IMR-90 (cell line): ENCODE measurements around the gene NDP. TPM values are rescaled to one million over a fixed set of nuclear protein-coding genes. Genes with fewer than 3 reads are reported as not detected.
A peak's percentile ranks its signal among the peaks of the same experiment; 100 is the strongest.

Experiments used
- ATAC-seq: fragments of 200-7000 bp; cut with Tn5 transposase; 2 replicates; pipeline ENCODE4 v1.9.1; 2020; ENCODE audit warnings: low read depth, mild to moderate bottlenecking, moderate library complexity
- BruUV-seq: library from RNA; stranded (reverse); fragments of 400-500 nt; replicated peaks from 2 replicates; lab custom pipeline; 2021; lab: Mats Ljungman, UMichigan
- CTCF ChIA-PET: fragments of 300-600 bp; formaldehyde crosslinking; extraction: SDS; loops from one replicate; lab custom pipeline; 2021; ENCODE audit warnings: antibody characterized with exemption; lab: Yijun Ruan, JAX
- POLR2A ChIA-PET: fragments of 300-600 bp; sonication (Branson Sonifier 250); formaldehyde crosslinking; loops from one replicate; lab custom pipeline; 2022; ENCODE audit warnings: antibody characterized with exemption; ENCODE audit not compliant: unreplicated experiment; lab: Charles Lee
- DNase-seq: peaks from one replicate; pipeline ENCODE4 v3.0.0; 2013
- H2AFZ ChIP-seq: replicated peaks from 2 replicates; pipeline ENCODE3; 2013; ENCODE audit warnings: low read length, mild to moderate bottlenecking; ENCODE audit not compliant: poor library complexity
- H2AK5ac ChIP-seq: 2 replicates; pipeline ENCODE4 v1.6.1; 2013; ENCODE audit warnings: low read depth, low read length, inconsistent platforms
- H2AK9ac ChIP-seq: replicated peaks from 2 replicates; pipeline ENCODE3; 2013; ENCODE audit warnings: mild to moderate bottlenecking, low read depth, low read length, moderate library complexity; ENCODE audit not compliant: poor library complexity
- H2BK120ac ChIP-seq: 2 replicates; pipeline ENCODE4 v1.6.1; 2013; ENCODE audit warnings: low read depth, low read length, inconsistent platforms
- H2BK15ac ChIP-seq: 3 replicates; pipeline ENCODE4 v1.6.1; 2013; ENCODE audit warnings: low read depth, low read length, inconsistent platforms
- H2BK20ac ChIP-seq: 2 replicates; pipeline ENCODE4 v1.6.1; 2013; ENCODE audit warnings: low read depth, mild to moderate bottlenecking, inconsistent platforms, low read length, moderate library complexity
- H2BK5ac ChIP-seq: 2 replicates; pipeline ENCODE4 v1.6.1; 2013; ENCODE audit warnings: mild to moderate bottlenecking, low read depth, low read length, inconsistent platforms; ENCODE audit not compliant: poor library complexity, severe bottlenecking
- H3K14ac ChIP-seq: replicated peaks from 2 replicates; pipeline ENCODE4 v1.6.1; 2013; ENCODE audit warnings: low read depth, low read length, inconsistent platforms
- H3K18ac ChIP-seq: 2 replicates; pipeline ENCODE4 v1.6.1; 2013; ENCODE audit warnings: low read depth, low read length, control low read depth
- H3K23ac ChIP-seq: 2 replicates; pipeline ENCODE4 v1.6.1; 2013; ENCODE audit warnings: low read depth, low read length, inconsistent platforms
- H3K27ac ChIP-seq: 2 replicates; pipeline ENCODE4 v1.5.1; 2013; ENCODE audit warnings: mild to moderate bottlenecking, control low read depth, low read length; ENCODE audit not compliant: insufficient read depth
- H3K27me3 ChIP-seq: 2 replicates; pipeline ENCODE4 v1.6.1; 2013; ENCODE audit warnings: low read length; ENCODE audit not compliant: control insufficient read depth, insufficient read depth
- H3K36me3 ChIP-seq: 2 replicates; pipeline ENCODE4 v1.6.1; 2013; ENCODE audit warnings: low read length, mixed read lengths; ENCODE audit not compliant: control insufficient read depth, insufficient read depth
- H3K4ac ChIP-seq: 2 replicates; pipeline ENCODE4 v1.6.1; 2013; ENCODE audit warnings: low read depth, low read length, inconsistent platforms
- H3K4me1 ChIP-seq: 2 replicates; pipeline ENCODE4 v1.6.1; 2013; ENCODE audit warnings: low read length, mixed read lengths; ENCODE audit not compliant: control insufficient read depth, insufficient read depth
- H3K4me2 ChIP-seq: 2 replicates; pipeline ENCODE4 v1.6.1; 2013; ENCODE audit warnings: low read depth, mild to moderate bottlenecking, control low read depth, low read length, moderate library complexity
- H3K4me3 ChIP-seq: 2 replicates; pipeline ENCODE4 v1.5.1; 2013; ENCODE audit warnings: low read depth, mild to moderate bottlenecking, control low read depth, low read length, moderate library complexity; ENCODE audit not compliant: insufficient read depth
- H3K56ac ChIP-seq: 2 replicates; pipeline ENCODE4 v1.6.1; 2013; ENCODE audit warnings: low read length, inconsistent platforms; ENCODE audit not compliant: insufficient read depth; ENCODE audit errors: extremely low read depth
- H3K79me1 ChIP-seq, 2 experiments: 2 replicates each; pipeline ENCODE4 v1.6.1; 2013; ENCODE audit warnings: low read length in 2 of 2, inconsistent platforms in 1 of 2, low read depth in 1 of 2
- H3K9ac ChIP-seq: 2 replicates; pipeline ENCODE4 v1.6.1; 2013; ENCODE audit warnings: low read depth, low read length, control low read depth
- H3K9me1 ChIP-seq: 2 replicates; pipeline ENCODE4 v1.6.1; 2013; ENCODE audit warnings: low read length, inconsistent platforms; ENCODE audit not compliant: insufficient read depth
- H3K9me3 ChIP-seq: 2 replicates; pipeline ENCODE4 v1.6.1; 2013; ENCODE audit warnings: low read length; ENCODE audit not compliant: control insufficient read depth, insufficient read depth
- H4K20me1 ChIP-seq: 2 replicates; pipeline ENCODE4 v1.6.1; 2013; ENCODE audit warnings: low read length, inconsistent platforms; ENCODE audit not compliant: insufficient read depth
- H4K5ac ChIP-seq: 2 replicates; pipeline ENCODE4 v1.6.1; 2013; ENCODE audit warnings: mild to moderate bottlenecking, low read depth, low read length, control low read depth
- H4K8ac ChIP-seq, 2 experiments: 2 replicates each; pipeline ENCODE4 v1.6.1; 2013; ENCODE audit warnings: low read depth in 2 of 2, low read length in 2 of 2, control low read depth in 1 of 2, inconsistent platforms in 1 of 2
- H4K91ac ChIP-seq: 2 replicates; pipeline ENCODE4 v1.6.1; 2013; ENCODE audit warnings: low read depth, low read length, inconsistent platforms; ENCODE audit not compliant: insufficient read depth
- BHLHE40 ChIP-seq: fragments of 150-350 bp; IDR thresholded peaks from 2 replicates; pipeline ENCODE4 v1.6.1; 2016; ENCODE audit warnings: mild to moderate bottlenecking, low read depth, low read length
- CTCF ChIP-seq: conservative IDR thresholded peaks from 2 replicates; pipeline ENCODE4 v1.5.1; 2012; ENCODE audit warnings: mild to moderate bottlenecking, low read depth, low read length, improper control_type of control experiment
- MAFK ChIP-seq: IDR thresholded peaks from 2 replicates; pipeline ENCODE4 v1.6.1; 2012; ENCODE audit warnings: low read depth, low read length, improper control_type of control experiment
- MAZ ChIP-seq: IDR thresholded peaks from 2 replicates; pipeline ENCODE4 v1.6.1; 2012; ENCODE audit warnings: low read depth, mild to moderate bottlenecking, low read length, improper control_type of control experiment, moderate library complexity, borderline replicate concordance
- POLR2A ChIP-seq: IDR thresholded peaks from 2 replicates; pipeline ENCODE4 v1.6.1; 2012; ENCODE audit warnings: mild to moderate bottlenecking, low read depth, low read length
- RAD21 ChIP-seq: IDR thresholded peaks from 2 replicates; pipeline ENCODE4 v1.6.1; 2012; ENCODE audit warnings: low read length, improper control_type of control experiment
- USF2 ChIP-seq: fragments of 150-350 bp; IDR thresholded peaks from 2 replicates; pipeline ENCODE4 v1.6.1; 2017; ENCODE audit warnings: mild to moderate bottlenecking, antibody characterized with exemption, low read length, low read depth
- WGBS, 2 experiments: methylation state at CpG; one replicate each; pipeline versions ENCODE4 v1.1.5 to v1.1.7; 2013; ENCODE audit warnings: missing lambda C conversion rate in 2 of 2; ENCODE audit not compliant: insufficient read length in 1 of 2; ENCODE audit errors: extremely low coverage in 2 of 2; 5-methylcytosine and 5-hydroxymethylcytosine counted together
- dilution Hi-C: fragments of 300-500 bp; cut with HindIII; formaldehyde crosslinking; loops from one replicate; pipeline ENCODE4 v1.14.3; 2018; ENCODE audit warnings: low sequenced_read_pairs; ENCODE audit not compliant: unreplicated experiment
- in situ Hi-C: fragments of 300-500 bp; cut with MboI; formaldehyde crosslinking; loops from 3 replicates; pipeline ENCODE4 v1.14.3; 2019; ENCODE audit warnings: low sequenced_read_pairs, inconsistent platforms, mixed read lengths
- intact Hi-C: fragments of 100-400 bp; cut with micrococcal nuclease; formaldehyde crosslinking; loops from 2 replicates; pipeline ENCODE4 v1.10.0; 2022
- polyA plus RNA-seq, 3 experiments: library from polyadenylated mRNA; depleted of rRNA; stranded (reverse); fragments of >200 nt; gene quantifications; 2 replicates each; pipeline ENCODE4 v1.2.3, GENCODE V29; 2012; ENCODE audit warnings: low replicate concordance in 1 of 3
- total RNA-seq: library from RNA; depleted of rRNA; stranded (reverse); fragments of >200 nt; gene quantifications from 2 replicates; pipeline ENCODE4 v1.2.3, GENCODE V29; 2012

The NDP gene
- total and polyA plus RNA-seq, 2 of the 4 experiments (the other 2 are of a cell fraction): 0.36 to 0.39 TPM

DNA sequence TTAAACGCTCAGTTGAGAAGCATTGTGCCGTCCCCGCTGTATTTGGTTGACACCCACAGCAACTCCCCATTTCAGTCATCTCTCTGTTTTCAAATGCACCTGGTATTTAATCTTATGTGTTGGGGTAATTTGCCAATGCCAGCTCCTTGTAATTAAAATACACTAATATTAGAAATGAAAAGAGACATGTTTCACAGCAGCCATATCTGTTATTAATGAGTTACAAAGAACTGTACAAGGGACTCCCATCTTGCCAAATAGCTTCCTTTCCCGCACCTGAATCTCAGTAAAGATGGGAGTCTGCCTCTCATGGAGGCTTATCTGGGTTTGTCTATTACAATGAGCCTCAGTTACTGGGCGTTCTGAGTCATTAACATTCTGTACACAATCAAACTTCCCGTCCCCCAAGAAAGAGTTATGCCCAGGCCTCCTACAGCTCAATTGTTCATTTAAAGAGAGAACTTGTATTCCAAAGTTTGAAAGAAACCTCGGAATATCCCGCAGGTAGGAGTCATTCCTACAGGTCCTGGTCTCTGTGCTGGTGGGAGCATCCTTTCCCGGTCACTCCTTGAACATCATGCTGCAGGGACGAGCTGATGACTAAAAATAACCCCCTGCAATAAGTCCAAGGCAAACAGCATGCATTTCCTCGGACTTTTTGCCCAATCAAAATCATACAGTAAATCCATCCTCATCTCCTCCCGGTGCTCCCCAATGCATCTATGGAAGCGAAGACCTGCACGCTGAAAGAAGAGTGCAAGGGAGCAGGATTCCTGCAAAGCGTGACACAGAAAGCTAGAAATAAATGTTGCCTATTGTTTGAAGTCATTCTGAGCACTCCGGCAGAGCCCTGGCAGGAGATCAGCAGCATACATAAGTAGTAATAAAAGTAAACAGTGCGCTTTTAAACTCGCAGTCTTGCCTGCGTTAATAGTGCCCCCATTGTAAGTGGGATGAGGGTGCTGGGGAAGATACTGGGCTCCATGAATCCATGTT, 926 bp downstream of the NDP start:
- no TSS peak for BruUV-seq
- ATAC-seq (peak; percentile 51), DNase-seq (peak; percentile 39)
- no peaks in the 10 kb centered on the region for H3K79me1 ChIP-seq
- no peaks in the 10 kb centered on the region for H3K36me3 ChIP-seq
- peak overlapping the region; percentile 3 for H2AFZ ChIP-seq
- H3K23ac ChIP-seq: no peak overlapping the region
- H2BK120ac ChIP-seq: no peak overlapping the region
- H3K4me2 ChIP-seq: peak overlapping the region; percentile 91
- H2BK15ac ChIP-seq: no peak overlapping the region
- no peak overlapping the region for H4K8ac ChIP-seq
- H3K4ac ChIP-seq: no peak overlapping the region
- H2BK5ac ChIP-seq: no peak overlapping the region
- H4K91ac ChIP-seq: no peak overlapping the region
- CTCF ChIA-PET: no interaction called here
- no peak overlapping the region for H2AK9ac ChIP-seq
- no peak overlapping the region for H3K14ac ChIP-seq
- H3K9ac ChIP-seq: no peak overlapping the region
- H2AK5ac ChIP-seq: no peak overlapping the region
- no peak overlapping the region for H3K4me3 ChIP-seq
- peaks cover 9% of the 10 kb centered on the region; the same call in 1 of the 2 replicates for H3K27me3 ChIP-seq
- H4K5ac ChIP-seq: no peak overlapping the region
- in situ Hi-C loops: loop anchor here (25.0 kb wide), 2 partner anchors 1090 to 1215 kb away; no protein-coding TSS in a partner anchor
- intact Hi-C loops: no loop called here
- H4K20me1 ChIP-seq: no peaks in the 10 kb centered on the region
- H3K4me1 ChIP-seq: no peaks in the 10 kb centered on the region
- H3K9me3 ChIP-seq: no peaks in the 10 kb centered on the region
- H2BK20ac ChIP-seq: no peak overlapping the region
- H3K9me1 ChIP-seq: no peaks in the 10 kb centered on the region
- no peak overlapping the region for H3K18ac ChIP-seq
- 11% methylated on average over 3 of the region's 19 CpGs; no CpG with 5 or more reads in 1 of the 2 experiments for WGBS, 2 experiments
- H3K56ac ChIP-seq: no peak overlapping the region
- TF ChIP-seq BHLHE40 (no peak), MAZ (no peak), USF2 (no peak), CTCF (no peak), POLR2A (no peak), RAD21 (no peak), MAFK (no peak)
- dilution Hi-C loops: no loop called here
- POLR2A ChIA-PET: no interaction called here
- H3K27ac ChIP-seq: no peak overlapping the region
